ENCODE measurements around the gene TRIM2.
"Not testable (repeated sequence)": the region's sequence is repeated elsewhere in the genome, so short reads cannot be mapped to it uniquely, and the experiment has no call there.

TRIM2 gene

GRCh38 chr4:153191795-153192363 lies 12.4 kb upstream of the TRIM2 start:
- DNase-seq: no peak

GRCh38 chr4:153197301-153197700 lies 6.9 kb upstream of the TRIM2 start:
- no peak for DNase-seq

DNA sequence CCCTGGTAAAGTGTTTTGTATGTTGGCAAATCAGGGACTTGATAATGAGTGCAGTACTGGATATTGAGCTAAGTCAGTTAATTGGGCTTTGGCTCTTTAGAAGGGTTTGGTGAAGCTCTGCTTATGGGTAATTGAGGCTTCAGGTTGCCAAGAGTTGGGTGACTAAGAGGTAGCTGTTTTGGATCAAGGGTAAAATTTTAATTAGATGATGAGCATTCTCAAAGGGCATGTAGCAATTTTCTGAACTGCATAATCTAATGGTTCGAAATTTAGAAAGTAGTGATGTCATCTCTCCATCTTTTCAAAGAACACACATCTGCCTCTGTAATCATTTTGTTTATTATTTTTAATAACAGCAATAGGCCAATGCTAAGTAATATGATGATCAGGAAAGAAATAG lies 5.5 kb upstream of the TRIM2 start:
- no peak for DNase-seq

DNA sequence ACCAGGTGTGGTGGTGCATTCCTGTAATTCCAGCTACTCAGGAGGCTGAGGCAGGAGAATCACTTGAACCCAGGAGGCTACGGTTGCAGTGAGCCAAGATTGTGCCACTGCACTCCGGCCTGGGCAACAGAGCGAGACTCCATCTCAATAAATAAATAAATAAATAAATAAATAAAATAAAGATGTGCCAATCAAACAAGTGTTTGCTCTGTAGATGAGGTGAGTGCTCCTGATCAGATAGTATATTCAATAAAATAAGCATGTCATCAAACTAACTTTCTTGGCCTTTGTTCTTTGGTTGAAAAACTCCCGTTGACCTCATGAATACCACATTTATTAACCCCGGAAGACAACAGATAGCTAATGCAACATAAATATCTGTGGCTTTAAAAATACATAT lies 497 bp upstream of the TRIM2 start:
- not testable (repeated sequence) for DNase-seq

DNA sequence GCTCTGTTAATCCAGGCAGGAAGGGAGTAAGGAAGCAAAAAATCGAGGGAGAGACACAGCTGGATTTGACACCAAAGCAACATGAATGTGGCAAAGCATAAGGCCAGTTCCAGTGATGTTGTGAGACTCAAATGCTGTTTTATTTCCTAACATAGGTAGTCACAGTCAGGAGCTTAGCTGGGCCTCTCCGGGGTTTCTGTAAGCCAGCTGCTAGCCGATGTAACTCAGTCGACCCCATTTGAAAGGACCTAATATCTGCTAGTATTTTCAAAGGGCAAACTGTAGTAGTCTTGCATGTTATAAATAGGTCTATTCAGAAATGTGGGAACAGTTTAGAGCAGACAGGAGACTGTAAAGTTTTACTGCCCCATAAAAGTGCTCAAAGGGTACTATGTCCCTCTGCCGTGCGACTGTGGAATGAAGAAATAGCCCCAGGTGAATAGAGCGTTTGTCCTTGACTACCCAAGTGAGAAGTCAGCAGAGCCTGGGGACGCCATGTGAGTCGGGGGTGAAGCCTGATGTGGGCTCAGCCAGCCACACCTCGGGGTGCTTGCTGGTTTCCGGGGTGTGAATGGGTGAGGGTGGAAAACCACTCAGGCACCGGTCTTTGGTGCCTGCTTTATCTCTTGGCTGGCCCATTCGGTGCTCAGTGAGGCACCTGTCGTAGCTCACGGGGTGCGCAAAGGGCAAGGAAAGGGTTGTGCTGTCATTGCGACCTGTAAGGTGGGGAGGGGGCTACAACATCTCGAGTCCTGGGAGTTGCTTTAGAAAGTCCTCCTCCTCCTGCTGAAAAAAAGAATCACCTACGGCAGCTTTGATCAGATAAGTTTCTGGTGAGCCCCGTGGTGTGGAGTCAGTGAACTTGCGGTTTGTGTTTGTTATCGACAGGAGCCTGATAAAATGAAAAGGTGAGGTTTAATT lies 745 bp downstream of the TRIM2 start:
- DNase-seq: peak; percentile 17 to 56

DNA sequence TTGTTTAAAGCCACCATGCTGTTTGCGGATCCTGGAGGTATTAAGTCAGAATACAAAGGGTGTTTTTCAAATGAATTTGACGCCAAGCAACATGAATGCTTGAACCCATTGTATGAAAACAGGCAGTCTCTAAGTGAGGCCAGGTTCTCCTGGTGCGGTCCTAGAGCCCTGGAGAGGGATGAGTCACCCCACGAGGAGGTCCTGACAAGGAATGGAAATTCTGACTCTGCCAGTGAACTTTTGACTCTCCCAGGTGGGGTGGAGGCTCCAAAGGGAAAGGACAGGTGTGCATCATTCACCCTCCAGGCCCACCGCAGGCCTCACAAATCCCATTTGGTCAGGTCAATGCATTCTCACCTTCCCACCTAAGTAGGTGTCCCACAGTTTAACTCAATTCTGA lies 1.5 kb downstream of the TRIM2 start:
- DNase-seq: peak in 1 of 2 donors; percentile 5

GRCh38 chr4:153206534-153206933 lies 2.3 kb downstream of the TRIM2 start:
- no peak for DNase-seq

DNA sequence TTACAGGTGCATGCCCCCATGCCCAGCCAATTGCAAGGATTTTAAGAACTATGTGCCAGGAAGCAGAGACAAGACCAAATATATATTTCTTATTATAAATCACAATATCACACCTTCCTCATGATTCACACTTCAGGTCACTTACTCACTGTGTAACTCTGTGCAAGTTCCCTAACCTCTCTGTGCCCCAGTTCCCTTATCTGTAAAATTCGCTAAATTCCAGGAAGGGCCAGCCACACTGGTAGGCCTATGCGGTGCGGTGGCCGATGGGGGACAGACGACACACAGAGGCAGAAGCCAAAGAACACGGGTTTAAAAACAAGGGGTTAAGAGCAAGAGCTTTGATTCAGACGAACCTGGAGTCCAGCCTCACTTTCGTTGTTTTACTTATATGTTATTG lies 2.8 kb downstream of the TRIM2 start:
- DNase-seq: no peak

GRCh38 chr4:153207567-153207966 lies 3.3 kb downstream of the TRIM2 start:
- no peak for DNase-seq

DNA sequence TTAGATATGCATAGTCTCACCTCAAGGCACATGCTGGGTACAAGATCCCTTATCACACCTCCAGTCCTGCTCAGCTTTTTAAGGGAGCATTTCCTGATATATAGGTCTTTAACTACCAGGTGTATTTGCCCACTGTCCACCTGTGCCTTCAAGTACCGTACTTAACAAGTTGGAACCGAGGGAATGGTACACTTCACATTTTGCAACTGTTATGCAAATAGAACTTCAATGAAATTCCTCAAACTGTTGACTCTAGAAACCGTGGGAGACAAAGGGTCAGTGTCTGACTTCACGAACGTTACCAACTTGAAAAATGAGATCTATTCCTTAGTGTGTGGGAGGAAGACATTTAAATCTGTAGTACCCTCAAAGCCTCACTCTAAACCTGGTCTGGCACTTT lies 5.2 kb downstream of the TRIM2 start:
- no peak for DNase-seq

DNA sequence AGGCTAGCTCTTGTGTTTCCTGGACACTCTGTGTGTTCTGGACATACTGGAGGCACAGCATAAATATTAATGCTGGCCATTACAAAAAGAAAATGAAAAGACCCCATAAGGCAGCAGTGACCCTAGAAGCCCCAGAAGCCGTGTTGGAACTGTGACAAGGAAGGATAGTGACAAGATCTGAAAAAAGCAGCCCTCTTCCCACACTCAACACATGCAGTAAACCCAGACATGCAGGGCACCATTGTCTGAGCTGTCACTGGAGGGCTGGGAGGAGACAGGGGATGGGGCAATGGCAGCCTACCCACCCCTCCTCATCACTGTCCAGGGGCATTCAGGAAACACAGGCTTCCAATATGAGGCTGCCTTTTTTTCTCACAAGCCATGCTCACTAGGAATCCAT lies 6.5 kb downstream of the TRIM2 start:
- DNase-seq: no peak

DNA sequence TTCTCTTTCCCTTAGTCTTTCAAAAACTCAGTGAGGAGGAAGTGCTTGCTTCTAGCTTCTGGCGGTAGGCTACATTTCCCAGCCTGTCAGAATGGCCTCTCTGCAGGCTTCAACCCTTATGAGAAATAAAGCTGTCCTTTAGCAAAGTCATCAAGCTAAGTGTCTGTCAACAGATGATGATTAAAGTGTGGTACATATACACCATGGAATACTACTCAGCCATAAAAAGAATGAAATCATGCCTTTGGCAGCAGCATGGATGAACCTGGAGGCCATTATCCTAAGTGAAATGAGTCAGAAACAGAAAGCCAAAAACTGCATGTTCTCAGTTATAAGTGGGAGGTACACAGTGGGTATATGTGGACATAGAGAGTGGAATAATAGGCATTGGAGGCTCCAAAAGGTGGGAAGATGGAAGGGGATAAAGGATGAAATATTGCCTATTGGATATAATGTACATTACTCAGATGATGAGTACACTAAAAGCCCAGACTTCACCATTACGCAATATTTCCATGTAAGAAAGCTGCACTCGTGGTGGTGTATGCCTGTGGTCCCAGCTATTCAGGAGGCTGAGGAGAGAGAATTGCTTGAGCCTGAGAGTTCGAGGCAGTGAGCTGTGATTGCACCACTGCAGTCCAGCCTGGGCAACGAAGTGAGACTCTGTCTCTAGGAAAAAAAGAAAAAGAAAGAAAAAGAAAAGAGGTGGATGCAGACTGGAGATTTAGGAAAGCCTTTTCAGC lies 7.9 kb downstream of the TRIM2 start:
- DNase-seq: no peak

DNA sequence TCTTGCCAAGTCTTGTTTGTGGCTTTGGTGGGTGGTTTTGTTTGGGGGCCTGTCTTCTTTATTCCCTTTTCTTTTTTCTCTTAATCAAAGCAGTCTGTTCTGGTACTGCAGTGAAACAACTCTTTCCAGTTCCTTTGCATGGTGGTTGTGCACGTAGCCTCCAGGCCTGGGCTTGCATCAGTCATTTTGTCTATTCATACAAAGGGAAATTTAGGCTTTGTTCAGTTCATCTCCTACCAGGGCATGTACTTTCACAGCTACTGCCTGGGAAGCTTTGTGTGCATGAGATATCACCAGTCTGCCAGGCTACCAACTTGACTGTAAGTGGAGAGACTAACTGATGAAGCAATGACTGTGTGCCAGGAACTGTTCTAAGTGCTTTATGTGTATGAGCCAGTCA lies 8.5 kb downstream of the TRIM2 start:
- DNase-seq: no peak

DNA sequence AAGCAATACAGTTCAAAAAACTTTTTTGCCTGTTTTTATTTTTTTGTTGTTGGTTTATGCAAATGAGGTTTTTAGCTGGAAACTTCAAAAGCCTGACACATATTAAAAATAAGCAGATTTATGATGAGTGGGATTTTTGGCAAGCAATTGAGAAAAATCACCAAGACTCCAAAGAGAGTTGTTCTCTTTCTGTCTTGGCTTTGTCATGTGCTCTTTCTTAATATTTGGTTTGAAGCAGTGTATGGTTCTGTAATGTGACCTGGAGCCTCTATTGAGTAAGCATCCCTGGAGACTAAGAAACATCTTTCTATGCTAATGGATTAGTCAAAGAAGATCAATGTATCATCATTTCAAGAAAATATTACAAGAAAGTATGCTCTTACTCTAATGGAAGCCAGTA lies 11.7 kb downstream of the TRIM2 start:
- no peak for DNase-seq

DNA sequence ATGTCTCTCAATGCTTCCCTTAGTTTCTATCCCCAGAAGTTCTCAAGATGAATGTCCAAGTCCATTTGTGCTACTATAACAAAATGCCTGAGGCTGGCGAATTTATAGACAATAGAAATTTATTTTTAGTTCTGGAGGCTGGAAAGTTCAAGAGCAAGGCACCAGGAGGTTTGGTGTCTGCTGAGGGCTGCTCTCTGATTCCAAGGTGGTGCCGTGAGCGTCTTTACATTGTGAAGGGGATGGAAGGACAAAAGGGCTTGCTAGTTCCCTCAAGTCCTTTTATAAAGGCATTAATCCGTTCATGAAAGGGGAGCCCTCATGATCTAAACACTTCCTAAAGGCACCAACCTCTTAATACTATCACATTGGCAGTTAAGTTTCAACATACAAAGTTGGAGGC lies 12.3 kb downstream of the TRIM2 start:
- no peak for DNase-seq

DNA sequence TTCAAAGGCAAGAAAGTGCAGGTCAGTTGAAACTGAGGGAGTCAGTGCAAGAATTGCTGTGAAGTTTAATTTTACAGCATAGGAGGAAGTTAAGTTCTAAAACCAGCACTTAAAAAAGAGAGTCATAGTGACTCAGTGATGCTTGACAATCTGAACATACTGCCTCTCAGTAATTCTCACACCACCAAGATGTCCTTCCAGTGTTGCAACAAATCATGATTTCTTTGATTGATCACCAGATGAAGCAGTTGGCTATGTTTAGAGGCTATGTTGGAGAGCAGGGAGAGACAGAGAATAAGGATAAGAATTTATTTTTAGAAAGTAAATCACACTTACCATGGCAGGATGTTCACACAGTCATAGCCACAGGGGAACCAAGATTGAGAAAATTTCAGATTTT lies 13.2 kb downstream of the TRIM2 start:
- no peak for DNase-seq

- DNase-seq: no peak
Measured at GRCh38 chr4:153218961-153219360, 14.7 kb downstream of the TRIM2 start.

DNA sequence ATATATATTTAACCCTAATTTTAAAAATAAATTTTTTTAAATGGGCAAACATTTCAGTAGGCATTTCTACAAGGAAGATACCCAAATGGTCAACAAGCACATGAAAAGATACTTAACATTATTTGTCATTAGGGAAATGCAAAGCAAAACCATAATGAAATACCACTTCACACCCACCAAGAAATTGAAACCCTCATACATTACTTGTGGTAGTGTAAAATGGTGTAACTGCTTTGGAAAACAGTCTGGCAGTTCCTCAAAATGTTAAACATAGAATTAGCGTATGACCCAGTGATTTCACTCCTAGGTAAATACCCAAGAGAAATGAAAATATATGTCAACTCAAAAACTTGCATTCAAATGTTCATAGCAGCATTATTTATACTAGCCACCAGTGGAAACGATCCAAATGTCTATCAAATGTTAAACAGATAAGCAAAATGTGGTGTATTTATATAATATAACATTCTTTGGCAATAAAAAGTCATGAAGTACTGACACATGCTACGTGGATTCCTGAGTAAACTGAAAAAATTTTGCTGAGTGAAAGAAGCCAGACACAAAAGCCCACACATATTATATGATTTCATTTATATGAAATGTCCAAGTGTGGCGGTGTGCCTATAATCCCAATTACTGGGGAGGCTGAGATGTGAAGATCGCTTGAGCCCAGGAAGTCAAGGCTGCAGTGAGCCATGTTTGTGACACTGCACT lies 16.6 kb downstream of the TRIM2 start:
- DNase-seq: no peak

GRCh38 chr4:153221783-153222706 lies 17.8 kb downstream of the TRIM2 start:
- peak; percentile 13 to 22 for DNase-seq

GRCh38 chr4:153222707-153223426 lies 18.6 kb downstream of the TRIM2 start:
- DNase-seq: peak; percentile 10 to 18

DNA sequence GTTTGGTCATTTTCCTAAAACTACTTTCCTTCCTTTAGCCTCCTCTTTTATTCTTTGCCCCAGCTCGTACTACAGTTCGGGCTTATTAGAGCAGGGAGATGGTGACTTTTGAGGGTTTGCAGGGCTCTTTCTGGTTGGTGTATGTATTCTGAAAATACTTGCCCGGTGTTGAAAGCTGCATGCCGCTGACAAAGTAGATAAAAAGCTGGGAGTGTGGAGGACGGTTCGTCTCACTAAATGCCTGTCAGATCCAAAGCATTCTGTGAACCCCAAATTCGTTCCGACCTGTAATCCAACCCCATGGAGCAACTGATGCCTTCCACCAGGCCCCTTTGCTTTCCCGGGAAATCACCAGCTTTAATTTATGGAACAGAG lies 19.2 kb downstream of the TRIM2 start:
- no peak for DNase-seq

All from CD4-positive, alpha-beta T cell treated with Interleukin-4 for 1 hour (primary cell).